GM20431 (cell line): ENCODE results near the gene SUPT3H.

ENCODE experiments used
- in situ Hi-C: fragments of 300-500 bp; cut with MseI, MboI; formaldehyde crosslinking; loops from one replicate; pipeline ENCODE4 v1.15.0; 2020; ENCODE audit warnings: low sequenced_read_pairs; ENCODE audit not compliant: unreplicated experiment

Gene SUPT3H

GRCh38 chr6:44976677-44977641, 400.8 kb downstream of the SUPT3H start:
- in situ Hi-C loops = no loop called here

GRCh38 chr6:44974511-44974910, 403.2 kb downstream of the SUPT3H start:
- in situ Hi-C loops = no loop called here

GRCh38 chr6:44972709-44973108, 405.0 kb downstream of the SUPT3H start:
- in situ Hi-C loops = no loop called here

- in situ Hi-C loops = no loop called here
Observed at GRCh38 chr6:44969446-44970185, 408.1 kb downstream of the SUPT3H start.

GRCh38 chr6:44967481-44967880, 410.3 kb downstream of the SUPT3H start:
- in situ Hi-C loops = no loop called here

GRCh38 chr6:44966449-44967092, 411.2 kb downstream of the SUPT3H start:
- in situ Hi-C loops = no loop called here

GRCh38 chr6:44965708-44966107, 412.0 kb downstream of the SUPT3H start:
- in situ Hi-C loops = no loop called here

- in situ Hi-C loops = no loop called here
Observed at GRCh38 chr6:44960898-44961297, 416.8 kb downstream of the SUPT3H start.

- in situ Hi-C loops = no loop called here
Observed at GRCh38 chr6:44959651-44960050, 418.1 kb downstream of the SUPT3H start.

- in situ Hi-C loops = no loop called here
Observed at GRCh38 chr6:44957156-44957555, 420.6 kb downstream of the SUPT3H start.

- in situ Hi-C loops = no loop called here
Observed at GRCh38 chr6:44956396-44956795, 421.3 kb downstream of the SUPT3H start.

GRCh38 chr6:44955145-44955544, 422.6 kb downstream of the SUPT3H start:
- in situ Hi-C loops = no loop called here

GRCh38 chr6:44954281-44954680, 423.5 kb downstream of the SUPT3H start:
- in situ Hi-C loops = no loop called here

GRCh38 chr6:44951253-44951747, 426.4 kb downstream of the SUPT3H start:
- in situ Hi-C loops = no loop called here

GRCh38 chr6:44949596-44950201, 428.0 kb downstream of the SUPT3H start:
- in situ Hi-C loops = no loop called here

GRCh38 chr6:44943541-44943940, 434.2 kb downstream of the SUPT3H start:
- in situ Hi-C loops = no loop called here

- in situ Hi-C loops = no loop called here
Observed at GRCh38 chr6:44942798-44943197, 434.9 kb downstream of the SUPT3H start.

- in situ Hi-C loops = no loop called here
Observed at GRCh38 chr6:44942201-44942600, 435.5 kb downstream of the SUPT3H start.

GRCh38 chr6:44940367-44940766, 437.4 kb downstream of the SUPT3H start:
- in situ Hi-C loops = no loop called here

- in situ Hi-C loops = no loop called here
Observed at GRCh38 chr6:44935693-44936300, 441.9 kb downstream of the SUPT3H start.
